ENCODE results near the gene KCNC1. TPM values are rescaled to one million over a fixed set of nuclear protein-coding genes. Genes with fewer than 3 reads are reported as not detected.

Gene KCNC1
- total and polyA plus RNA-seq, 9 of the 15 experiments (the other 6 are each of a cell fraction or from before 2014, with no cell fraction given) = 0.05 to 0.08 TPM; not detected in 7

- Histone ChIP-seq H3K9ac (ENCODE audit: insufficient read depth in 1 of 2, low read depth in 2 of 2, low read length in 2 of 2) (no peak overlapping the region), H3K4me2 (ENCODE audit: insufficient read depth, low read length) (no peak overlapping the region), H4K20me1 (replicated peaks; ENCODE audit: control insufficient read depth, insufficient read depth, low read length) (no peaks in the 10 kb centered on the region; the same call in 1 of the 2 replicates), H3K4me1 (replicated peaks in 1 of 2; ENCODE audit: control insufficient read depth in 2 of 2, insufficient read depth in 2 of 2, low read length in 2 of 2) (no peaks in the 10 kb centered on the region), H2AFZ (ENCODE audit: low read depth, low read length) (no peak overlapping the region), H3K79me2 (ENCODE audit: control insufficient read depth, insufficient read depth, low read length) (no peaks in the 10 kb centered on the region), H3K9me1 (ENCODE audit: control insufficient read depth, insufficient read depth, low read length) (no peaks in the 10 kb centered on the region), H3K27ac (ENCODE audit: extremely low read depth, low read depth, low read length) (no peak overlapping the region), H3K27me3 (ENCODE audit: control insufficient read depth in 2 of 2, insufficient read depth in 2 of 2, low read length in 2 of 2) (no peaks in the 10 kb centered on the region), H3K36me3 (ENCODE audit: control insufficient read depth, insufficient read depth, low read length) (no peaks in the 10 kb centered on the region), H3K9me3 (replicated peaks; ENCODE audit: control insufficient read depth, insufficient read depth, low read depth, low read length) (no peaks in the 10 kb centered on the region), H3K4me3 (no peak overlapping the region)
- ATAC-seq (no peak), DNase-seq (ENCODE audit: extremely low read depth in 1 of 4, low spot score in 3 of 4) (no peak), FAIRE-seq (no peak)
- ChIA-PET POLR2A (interaction anchor here (1.3 kb wide), 1 partner anchor 9 kb away, joined by 5 read pairs; no protein-coding TSS in a partner anchor), CTCF (ENCODE audit: low intra/inter-chr PET ratio) (no interaction called here)
- in situ Hi-C loops (cut with MboI) = no loop called here
- 11% methylated on average over 7 of the region's 7 CpGs for WGBS (ENCODE audit: insufficient coverage, low coverage, missing lambda C conversion rate)
- BruUV-seq (replicated peaks) = no TSS peak
- intact Hi-C loops (cut with micrococcal nuclease) = no loop called here
- TF ChIP-seq KAT2B (IDR thresholded peaks at IDR 0.05; ENCODE audit: low read depth, low read length) = no peak
- TF ChIP-seq, protein P1, sequence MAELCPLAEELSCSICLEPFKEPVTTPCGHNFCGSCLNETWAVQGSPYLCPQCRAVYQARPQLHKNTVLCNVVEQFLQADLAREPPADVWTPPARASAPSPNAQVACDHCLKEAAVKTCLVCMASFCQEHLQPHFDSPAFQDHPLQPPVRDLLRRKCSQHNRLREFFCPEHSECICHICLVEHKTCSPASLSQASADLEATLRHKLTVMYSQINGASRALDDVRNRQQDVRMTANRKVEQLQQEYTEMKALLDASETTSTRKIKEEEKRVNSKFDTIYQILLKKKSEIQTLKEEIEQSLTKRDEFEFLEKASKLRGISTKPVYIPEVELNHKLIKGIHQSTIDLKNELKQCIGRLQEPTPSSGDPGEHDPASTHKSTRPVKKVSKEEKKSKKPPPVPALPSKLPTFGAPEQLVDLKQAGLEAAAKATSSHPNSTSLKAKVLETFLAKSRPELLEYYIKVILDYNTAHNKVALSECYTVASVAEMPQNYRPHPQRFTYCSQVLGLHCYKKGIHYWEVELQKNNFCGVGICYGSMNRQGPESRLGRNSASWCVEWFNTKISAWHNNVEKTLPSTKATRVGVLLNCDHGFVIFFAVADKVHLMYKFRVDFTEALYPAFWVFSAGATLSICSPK (IDR thresholded peaks at IDR 0.05; ENCODE audit: borderline replicate concordance) = no peak
- TF ChIP-seq ZNF551 (CRISPR knock-in tag; IDR thresholded peaks at IDR 0.05) = no peak
- TF ChIP-seq MYNN (IDR thresholded peaks at IDR 0.05) = no peak
- no peak for TF ChIP-seq MYNN (CRISPR knock-in tag; IDR thresholded peaks at IDR 0.05)
- no peak for TF ChIP-seq BRD4 (IDR thresholded peaks at IDR 0.05)
- TF ChIP-seq PRPF4 (IDR thresholded peaks at IDR 0.05; ENCODE audit: insufficient read depth, low read depth, low read length, poor library complexity, severe bottlenecking) = no peak
- TF ChIP-seq NUFIP1 (IDR thresholded peaks at IDR 0.05; ENCODE audit: partially characterized antibody) = no peak
- TF ChIP-seq ZFP1 (CRISPR knock-in tag; IDR thresholded peaks at IDR 0.05) = no peak
- TF ChIP-seq, protein P2, sequence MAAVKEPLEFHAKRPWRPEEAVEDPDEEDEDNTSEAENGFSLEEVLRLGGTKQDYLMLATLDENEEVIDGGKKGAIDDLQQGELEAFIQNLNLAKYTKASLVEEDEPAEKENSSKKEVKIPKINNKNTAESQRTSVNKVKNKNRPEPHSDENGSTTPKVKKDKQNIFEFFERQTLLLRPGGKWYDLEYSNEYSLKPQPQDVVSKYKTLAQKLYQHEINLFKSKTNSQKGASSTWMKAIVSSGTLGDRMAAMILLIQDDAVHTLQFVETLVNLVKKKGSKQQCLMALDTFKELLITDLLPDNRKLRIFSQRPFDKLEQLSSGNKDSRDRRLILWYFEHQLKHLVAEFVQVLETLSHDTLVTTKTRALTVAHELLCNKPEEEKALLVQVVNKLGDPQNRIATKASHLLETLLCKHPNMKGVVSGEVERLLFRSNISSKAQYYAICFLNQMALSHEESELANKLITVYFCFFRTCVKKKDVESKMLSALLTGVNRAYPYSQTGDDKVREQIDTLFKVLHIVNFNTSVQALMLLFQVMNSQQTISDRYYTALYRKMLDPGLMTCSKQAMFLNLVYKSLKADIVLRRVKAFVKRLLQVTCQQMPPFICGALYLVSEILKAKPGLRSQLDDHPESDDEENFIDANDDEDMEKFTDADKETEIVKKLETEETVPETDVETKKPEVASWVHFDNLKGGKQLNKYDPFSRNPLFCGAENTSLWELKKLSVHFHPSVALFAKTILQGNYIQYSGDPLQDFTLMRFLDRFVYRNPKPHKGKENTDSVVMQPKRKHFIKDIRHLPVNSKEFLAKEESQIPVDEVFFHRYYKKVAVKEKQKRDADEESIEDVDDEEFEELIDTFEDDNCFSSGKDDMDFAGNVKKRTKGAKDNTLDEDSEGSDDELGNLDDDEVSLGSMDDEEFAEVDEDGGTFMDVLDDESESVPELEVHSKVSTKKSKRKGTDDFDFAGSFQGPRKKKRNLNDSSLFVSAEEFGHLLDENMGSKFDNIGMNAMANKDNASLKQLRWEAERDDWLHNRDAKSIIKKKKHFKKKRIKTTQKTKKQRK (IDR thresholded peaks at IDR 0.05; ENCODE audit: borderline replicate concordance, low read depth, low read length) = no peak
- TF ChIP-seq BRCA1 (IDR thresholded peaks at IDR 0.05) = no peak
- no peak for TF ChIP-seq BRCA1 (CRISPR knock-in tag; IDR thresholded peaks at IDR 0.05)
- TF ChIP-seq, protein P3, sequence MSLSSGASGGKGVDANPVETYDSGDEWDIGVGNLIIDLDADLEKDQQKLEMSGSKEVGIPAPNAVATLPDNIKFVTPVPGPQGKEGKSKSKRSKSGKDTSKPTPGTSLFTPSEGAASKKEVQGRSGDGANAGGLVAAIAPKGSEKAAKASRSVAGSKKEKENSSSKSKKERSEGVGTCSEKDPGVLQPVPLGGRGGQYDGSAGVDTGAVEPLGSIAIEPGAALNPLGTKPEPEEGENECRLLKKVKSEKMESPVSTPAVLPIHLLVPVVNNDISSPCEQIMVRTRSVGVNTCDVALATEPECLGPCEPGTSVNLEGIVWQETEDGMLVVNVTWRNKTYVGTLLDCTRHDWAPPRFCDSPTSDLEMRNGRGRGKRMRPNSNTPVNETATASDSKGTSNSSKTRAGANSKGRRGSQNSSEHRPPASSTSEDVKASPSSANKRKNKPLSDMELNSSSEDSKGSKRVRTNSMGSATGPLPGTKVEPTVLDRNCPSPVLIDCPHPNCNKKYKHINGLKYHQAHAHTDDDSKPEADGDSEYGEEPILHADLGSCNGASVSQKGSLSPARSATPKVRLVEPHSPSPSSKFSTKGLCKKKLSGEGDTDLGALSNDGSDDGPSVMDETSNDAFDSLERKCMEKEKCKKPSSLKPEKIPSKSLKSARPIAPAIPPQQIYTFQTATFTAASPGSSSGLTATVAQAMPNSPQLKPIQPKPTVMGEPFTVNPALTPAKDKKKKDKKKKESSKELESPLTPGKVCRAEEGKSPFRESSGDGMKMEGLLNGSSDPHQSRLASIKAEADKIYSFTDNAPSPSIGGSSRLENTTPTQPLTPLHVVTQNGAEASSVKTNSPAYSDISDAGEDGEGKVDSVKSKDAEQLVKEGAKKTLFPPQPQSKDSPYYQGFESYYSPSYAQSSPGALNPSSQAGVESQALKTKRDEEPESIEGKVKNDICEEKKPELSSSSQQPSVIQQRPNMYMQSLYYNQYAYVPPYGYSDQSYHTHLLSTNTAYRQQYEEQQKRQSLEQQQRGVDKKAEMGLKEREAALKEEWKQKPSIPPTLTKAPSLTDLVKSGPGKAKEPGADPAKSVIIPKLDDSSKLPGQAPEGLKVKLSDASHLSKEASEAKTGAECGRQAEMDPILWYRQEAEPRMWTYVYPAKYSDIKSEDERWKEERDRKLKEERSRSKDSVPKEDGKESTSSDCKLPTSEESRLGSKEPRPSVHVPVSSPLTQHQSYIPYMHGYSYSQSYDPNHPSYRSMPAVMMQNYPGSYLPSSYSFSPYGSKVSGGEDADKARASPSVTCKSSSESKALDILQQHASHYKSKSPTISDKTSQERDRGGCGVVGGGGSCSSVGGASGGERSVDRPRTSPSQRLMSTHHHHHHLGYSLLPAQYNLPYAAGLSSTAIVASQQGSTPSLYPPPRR (CRISPR knock-in tag; IDR thresholded peaks at IDR 0.05; ENCODE audit: borderline replicate concordance) = no peak
Measured at GRCh38 chr11:17793642-17794170, 59.1 kb downstream of the KCNC1 start.

Measured in K562 (cell line).